A673 (cell line): Measurements from ENCODE around the gene MAST3. TPM values are rescaled to one million over a fixed set of nuclear protein-coding genes. Genes with fewer than 3 reads are reported as not detected.

Experiments used
- BruUV-seq: library from RNA; stranded (reverse); fragments of 400-500 nt; replicated peaks from 2 replicates; lab custom pipeline; 2021; lab: Mats Ljungman, UMichigan
- CTCF ChIA-PET: fragments of 300-600 bp; sonication (Branson Sonifier 250); formaldehyde crosslinking; loops from one replicate; lab custom pipeline; 2022; ENCODE audit warnings: antibody characterized with exemption; lab: Charles Lee
- POLR2A ChIA-PET: fragments of 300-600 bp; sonication (Branson Sonifier 250); formaldehyde crosslinking; loops from one replicate; lab custom pipeline; 2022; ENCODE audit warnings: antibody characterized with exemption; ENCODE audit not compliant: low non-redundant PET; lab: Charles Lee
- DNase-seq: peaks from one replicate; pipeline ENCODE4 v3.0.0-alpha.2; 2015; ENCODE audit warnings: low spot score
- H3K27ac ChIP-seq: fragments of 200-600 bp; sonication (generic); 2 replicates; pipeline ENCODE4 v1.5.1; 2016; ENCODE audit warnings: mixed run types, low read depth, mild to moderate bottlenecking, mixed read lengths, antibody characterized with exemption, low read length; ENCODE audit not compliant: poor library complexity, severe bottlenecking
- H3K27me3 ChIP-seq: fragments of 200-600 bp; sonication (generic); replicated peaks from 2 replicates; pipeline ENCODE4 v1.6.1; 2017; ENCODE audit warnings: mixed run types, low read depth, mild to moderate bottlenecking, mixed read lengths, antibody characterized with exemption, low read length; ENCODE audit not compliant: insufficient read depth, poor library complexity
- H3K36me3 ChIP-seq: fragments of 200-600 bp; sonication (generic); 2 replicates; pipeline ENCODE4 v1.6.1; 2016; ENCODE audit warnings: mixed run types, mild to moderate bottlenecking, mixed read lengths, antibody characterized with exemption, low read length; ENCODE audit not compliant: insufficient read depth, poor library complexity, severe bottlenecking
- H3K4me1 ChIP-seq: fragments of 200-600 bp; sonication (generic); 2 replicates; pipeline ENCODE4 v1.6.1; 2017; ENCODE audit warnings: mixed run types, mild to moderate bottlenecking, mixed read lengths, antibody characterized with exemption, low read length; ENCODE audit not compliant: insufficient read depth, poor library complexity, severe bottlenecking
- H3K4me3 ChIP-seq: fragments of 200-600 bp; sonication (generic); 2 replicates; pipeline ENCODE4 v1.5.1; 2016; ENCODE audit warnings: low read depth, mixed run types, mild to moderate bottlenecking, mixed read lengths, low read length; ENCODE audit not compliant: poor library complexity, severe bottlenecking
- H3K9me3 ChIP-seq: fragments of 200-600 bp; sonication (generic); 2 replicates; pipeline ENCODE4 v1.6.1; 2016; ENCODE audit warnings: mixed run types, low read depth, mild to moderate bottlenecking, mixed read lengths, antibody characterized with exemption, low read length; ENCODE audit not compliant: poor library complexity, severe bottlenecking
- EZH2 ChIP-seq: fragments of 200-600 bp; sonication (generic); IDR thresholded peaks from 2 replicates; pipeline ENCODE4 v1.6.1; 2017; ENCODE audit warnings: borderline replicate concordance, low read depth, mild to moderate bottlenecking, mixed read lengths, antibody characterized with exemption, low read length; ENCODE audit not compliant: poor library complexity, severe bottlenecking
- intact Hi-C: fragments of 100-400 bp; cut with micrococcal nuclease; formaldehyde crosslinking; loops from one replicate; pipeline ENCODE4 v1.10.0; 2022; ENCODE audit not compliant: unreplicated experiment
- total RNA-seq: library from RNA; stranded (reverse); gene quantifications from 2 replicates; pipeline ENCODE4 v1.2.3, GENCODE V29; 2021
- TF ChIP-seq, protein P1 (sequence below): fragments of 300-800, 200-600 bp; sonication (generic); conservative IDR thresholded peaks from 2 replicates; pipeline ENCODE4 v1.5.1; 2017; ENCODE audit warnings: low read depth, mild to moderate bottlenecking, antibody characterized with exemption, low read length, moderate library complexity, mixed read lengths

Gene MAST3
- total RNA-seq, 1 experiment from 2014 or later, result 5.1 TPM

DNA sequence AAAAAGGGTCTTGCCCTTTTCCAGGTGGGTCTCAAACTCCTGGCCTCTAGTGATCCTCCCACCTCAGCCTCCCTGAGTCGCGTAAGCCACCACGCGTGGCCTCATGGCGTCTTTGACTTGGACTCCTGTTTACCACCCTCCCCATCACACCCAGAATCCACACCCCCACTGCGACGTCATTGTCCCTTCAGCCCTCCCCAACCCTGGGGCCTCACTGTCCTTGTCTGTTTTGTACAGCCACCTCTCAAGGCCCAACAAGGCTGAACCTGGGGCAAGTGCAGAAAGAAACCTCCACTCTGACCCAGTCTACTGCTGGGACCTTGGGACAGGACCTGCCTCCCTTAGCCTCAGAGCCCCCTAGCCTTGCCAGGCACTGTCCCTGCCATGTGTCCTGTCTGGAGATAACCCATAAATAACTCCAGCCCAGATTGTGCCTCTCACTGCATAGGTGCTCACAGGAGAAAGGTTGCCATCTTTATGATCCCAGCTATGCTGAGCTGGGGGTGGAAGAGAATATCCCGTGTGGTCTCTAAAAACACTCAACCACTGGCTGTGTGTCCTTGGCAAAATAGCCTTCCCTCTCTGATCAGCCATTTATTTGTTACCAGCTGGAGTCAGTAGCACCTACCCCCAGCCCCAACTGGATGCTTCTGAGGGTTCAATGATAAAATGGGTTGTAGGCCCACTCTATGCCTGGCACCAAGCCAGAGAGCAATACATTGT is 74.2 kb downstream of the MAST3 start:
- Histone ChIP-seq H3K27ac (no peak overlapping the region), H3K4me3 (no peak overlapping the region), H3K36me3 (peaks cover 6% of the 10 kb centered on the region), H3K9me3 (no peaks in the 10 kb centered on the region), H3K27me3 (no peaks in the 10 kb centered on the region), H3K4me1 (no peaks in the 10 kb centered on the region)
- no peak for DNase-seq
- BruUV-seq, result no TSS peak
- intact Hi-C loops, result no loop called here
- ChIA-PET CTCF (no interaction called here), POLR2A (no interaction called here)
- TF ChIP-seq, protein P1, sequence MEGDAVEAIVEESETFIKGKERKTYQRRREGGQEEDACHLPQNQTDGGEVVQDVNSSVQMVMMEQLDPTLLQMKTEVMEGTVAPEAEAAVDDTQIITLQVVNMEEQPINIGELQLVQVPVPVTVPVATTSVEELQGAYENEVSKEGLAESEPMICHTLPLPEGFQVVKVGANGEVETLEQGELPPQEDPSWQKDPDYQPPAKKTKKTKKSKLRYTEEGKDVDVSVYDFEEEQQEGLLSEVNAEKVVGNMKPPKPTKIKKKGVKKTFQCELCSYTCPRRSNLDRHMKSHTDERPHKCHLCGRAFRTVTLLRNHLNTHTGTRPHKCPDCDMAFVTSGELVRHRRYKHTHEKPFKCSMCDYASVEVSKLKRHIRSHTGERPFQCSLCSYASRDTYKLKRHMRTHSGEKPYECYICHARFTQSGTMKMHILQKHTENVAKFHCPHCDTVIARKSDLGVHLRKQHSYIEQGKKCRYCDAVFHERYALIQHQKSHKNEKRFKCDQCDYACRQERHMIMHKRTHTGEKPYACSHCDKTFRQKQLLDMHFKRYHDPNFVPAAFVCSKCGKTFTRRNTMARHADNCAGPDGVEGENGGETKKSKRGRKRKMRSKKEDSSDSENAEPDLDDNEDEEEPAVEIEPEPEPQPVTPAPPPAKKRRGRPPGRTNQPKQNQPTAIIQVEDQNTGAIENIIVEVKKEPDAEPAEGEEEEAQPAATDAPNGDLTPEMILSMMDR, result no peak
- no peak for TF ChIP-seq EZH2

DNA sequence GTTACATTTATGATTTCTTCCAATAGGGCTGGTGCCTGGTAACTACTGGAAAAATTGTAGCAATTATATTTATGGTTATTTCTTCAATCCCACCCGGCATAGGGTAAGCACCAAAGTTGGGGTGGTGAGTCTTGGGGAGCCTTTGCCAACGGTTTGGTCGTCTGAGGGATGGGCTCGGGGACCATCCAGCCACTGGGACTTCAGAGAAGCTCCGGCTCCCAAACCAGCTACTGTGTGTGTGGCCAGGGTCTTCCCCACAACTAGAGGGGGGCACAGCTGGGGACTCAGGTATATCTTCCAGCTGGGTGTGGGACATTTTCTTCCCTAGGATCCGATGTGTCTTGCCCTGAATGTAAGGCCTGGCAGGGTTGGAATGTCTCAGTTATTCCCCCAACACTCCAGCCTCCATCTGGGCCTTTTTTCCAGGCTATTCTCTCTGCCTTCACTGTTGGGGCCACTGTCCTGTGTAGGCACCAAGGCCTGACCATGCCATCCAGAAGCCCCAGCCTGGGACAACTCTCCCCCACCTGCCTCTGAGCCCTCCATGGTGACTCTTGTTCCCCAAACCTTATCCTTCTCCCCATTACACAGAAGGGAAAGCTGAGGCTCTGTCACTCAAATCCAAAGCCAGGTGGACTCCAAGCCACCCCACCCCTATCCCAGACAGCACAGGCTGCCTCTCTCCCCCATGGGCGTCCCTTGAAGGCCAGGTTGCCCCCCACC is 74.9 kb downstream of the MAST3 start:
- intact Hi-C loops, result no loop called here
- Histone ChIP-seq H3K4me1 (no peaks in the 10 kb centered on the region), H3K27me3 (no peaks in the 10 kb centered on the region), H3K4me3 (no peak overlapping the region), H3K36me3 (peaks cover 4% of the 10 kb centered on the region), H3K9me3 (no peaks in the 10 kb centered on the region), H3K27ac (no peak overlapping the region)
- TF ChIP-seq, protein P1, result no peak
- TF ChIP-seq EZH2, result no peak
- no peak for DNase-seq
- BruUV-seq, result no TSS peak
- ChIA-PET CTCF (no interaction called here), POLR2A (no interaction called here)

DNA sequence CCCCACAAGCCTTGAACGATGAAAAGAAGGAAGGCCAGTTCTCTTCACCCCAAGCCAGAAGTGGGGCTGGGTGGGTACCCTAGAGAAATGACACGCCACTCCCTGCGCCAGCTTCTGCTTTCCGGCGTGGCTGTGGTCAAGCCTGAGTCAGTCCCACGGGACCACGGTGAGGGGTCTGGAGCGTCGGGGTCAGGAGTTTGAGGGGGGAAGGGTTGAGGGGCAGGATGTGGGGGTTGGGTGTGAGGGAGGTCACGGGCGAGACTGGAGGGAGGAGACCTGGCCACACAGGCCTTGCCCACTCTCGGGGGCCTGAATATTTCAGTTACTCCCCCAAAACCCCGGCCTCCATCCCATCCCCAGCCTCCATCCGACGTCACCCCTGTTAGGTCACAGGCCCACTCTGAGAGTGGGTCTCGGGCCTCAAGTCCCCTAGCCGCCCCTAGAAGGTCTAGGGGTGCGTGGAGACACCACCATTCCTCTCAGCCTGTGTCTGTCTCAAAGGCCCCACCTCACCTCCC is 75.5 kb downstream of the MAST3 start:
- intact Hi-C loops, result no loop called here
- POLR2A ChIA-PET, result no interaction called here
- H3K4me3 ChIP-seq, result peak overlapping the region; percentile 53
- no peak for DNase-seq
- no peak for TF ChIP-seq EZH2
- TF ChIP-seq, protein P1, result no peak
- H3K36me3 ChIP-seq, result no peaks in the 10 kb centered on the region
- H3K27me3 ChIP-seq, result no peaks in the 10 kb centered on the region
- H3K4me1 ChIP-seq, result no peaks in the 10 kb centered on the region
- H3K9me3 ChIP-seq, result no peaks in the 10 kb centered on the region
- H3K27ac ChIP-seq, result no peak overlapping the region
- CTCF ChIA-PET, result no interaction called here
- no TSS peak for BruUV-seq
